GM10248 (cell line): ENCODE results near the gene SUN3.
"Not testable (repeated sequence)": the region's sequence is repeated elsewhere in the genome, so short reads cannot be mapped to it uniquely, and the experiment has no call there.

Experiments used
- CTCF ChIA-PET: fragments of 300-600 bp; sonication (Branson Sonifier 250); formaldehyde crosslinking; extraction: SDS; loops from one replicate; lab custom pipeline; 2021; ENCODE audit warnings: antibody characterized with exemption; lab: Yijun Ruan, JAX
- POLR2A ChIA-PET: fragments of 350-650 bp; sonication (Branson Sonifier 250); formaldehyde crosslinking; extraction: SDS; loops from one replicate; lab custom pipeline; 2020; ENCODE audit warnings: antibody characterized with exemption; lab: Yijun Ruan, JAX
- DNase-seq: peaks from one replicate; pipeline ENCODE4 v3.0.0; 2012; ENCODE audit errors: extremely low spot score
- CTCF ChIP-seq: IDR thresholded peaks from 2 replicates; pipeline ENCODE4 v1.5.1; 2012; ENCODE audit warnings: mild to moderate bottlenecking, low read depth; ENCODE audit errors: extremely low read depth, missing control alignments, control extremely low read depth

Gene SUN3

DNA sequence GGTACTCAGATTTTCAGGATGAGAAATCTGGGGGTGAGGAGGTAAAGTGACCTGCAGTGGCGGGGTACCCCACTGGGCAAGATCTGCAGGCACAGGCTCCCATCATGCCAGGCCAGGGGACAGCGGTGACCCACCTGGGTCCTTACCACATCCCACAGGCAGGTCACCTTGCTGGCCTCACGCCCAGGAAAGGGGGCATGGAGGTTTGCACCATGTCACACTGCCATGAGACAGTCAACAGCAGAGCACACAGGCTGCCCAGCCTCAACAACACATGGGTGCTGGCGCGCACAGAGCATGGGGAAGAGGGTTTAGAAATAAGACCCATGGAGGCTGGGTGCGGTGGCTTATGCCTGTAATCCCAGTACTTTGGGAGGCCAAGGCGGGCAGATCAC, 81.6 kb downstream of the SUN3 start:
- no peak for DNase-seq
- CTCF ChIA-PET: interaction anchor here (1.2 to 9.6 kb wide), 8 partner anchors 9 to 681 kb away, joined by 3 to 187 read pairs (median 13); no protein-coding TSS in a partner anchor
- POLR2A ChIA-PET: no interaction called here
- no peak for TF ChIP-seq CTCF

- ChIA-PET POLR2A (interaction anchor here (0.5 kb wide), 1 partner anchor 16 kb away, joined by 3 read pairs; no protein-coding TSS in a partner anchor), CTCF (interaction anchor here (2.4 to 9.6 kb wide), 6 partner anchors 9 to 210 kb away, joined by 8 to 187 read pairs (median 24); partner anchors contain the start of gene UPP1)
- no peak for DNase-seq
- no peak for TF ChIP-seq CTCF
Measured at GRCh38 chr7:47946581-47947354, 82.1 kb downstream of the SUN3 start.

DNA sequence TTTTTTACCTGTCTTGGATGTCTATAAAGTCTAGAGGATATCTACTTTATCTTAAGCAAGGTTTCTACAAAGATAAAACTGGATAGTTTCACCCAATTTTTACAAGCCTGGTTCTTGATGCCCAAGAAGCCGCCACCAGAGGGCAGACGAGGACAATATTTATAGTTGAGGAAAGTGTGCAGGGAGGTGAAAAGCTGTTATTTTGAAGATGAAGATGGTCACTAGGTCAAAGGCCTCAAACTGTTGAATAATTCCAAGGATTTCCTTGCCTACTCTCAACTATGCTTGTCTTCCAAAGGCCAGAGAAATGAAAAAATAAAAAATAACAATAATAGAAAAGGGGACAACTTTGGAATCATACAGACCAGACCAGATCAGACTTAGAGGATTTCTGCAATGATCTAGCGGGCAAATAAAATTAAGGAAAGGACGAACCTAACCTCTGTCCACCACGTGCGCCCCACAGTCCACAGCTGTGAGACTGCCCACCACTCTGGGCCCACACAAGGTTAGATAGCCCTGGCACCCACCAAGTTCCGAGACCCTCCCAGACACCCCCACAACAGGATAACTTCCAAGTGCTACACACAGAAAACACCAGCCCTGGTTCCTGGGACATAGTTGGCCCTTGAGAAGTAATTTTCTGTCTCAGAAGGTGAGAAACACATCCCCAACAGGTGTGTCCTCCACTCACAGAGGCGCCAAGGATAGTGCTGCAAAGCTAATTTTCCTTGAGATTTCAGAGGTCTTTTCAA, 83.5 kb downstream of the SUN3 start:
- POLR2A ChIA-PET: interaction anchor here (0.6 kb wide), 1 partner anchor 22 kb away, joined by 5 read pairs; no protein-coding TSS in a partner anchor
- DNase-seq: peak; percentile 59
- CTCF ChIA-PET: interaction anchor here (0.6 to 9.6 kb wide), 43 partner anchors 9 to 679 kb away, joined by 3 to 187 read pairs (median 6); partner anchors contain the start of gene UPP1
- TF ChIP-seq CTCF: peak; percentile 86

GRCh38 chr7:47944536-47945260, 84.2 kb downstream of the SUN3 start:
- POLR2A ChIA-PET: interaction anchor here (0.6 kb wide), 1 partner anchor 23 kb away, joined by 5 read pairs; no protein-coding TSS in a partner anchor
- peak; percentile 16 for TF ChIP-seq CTCF
- CTCF ChIA-PET: interaction anchor here (0.7 to 9.6 kb wide), 42 partner anchors 8 to 1920 kb away, joined by 3 to 187 read pairs (median 6); partner anchors contain the start of gene UPP1
- DNase-seq: no peak

DNA sequence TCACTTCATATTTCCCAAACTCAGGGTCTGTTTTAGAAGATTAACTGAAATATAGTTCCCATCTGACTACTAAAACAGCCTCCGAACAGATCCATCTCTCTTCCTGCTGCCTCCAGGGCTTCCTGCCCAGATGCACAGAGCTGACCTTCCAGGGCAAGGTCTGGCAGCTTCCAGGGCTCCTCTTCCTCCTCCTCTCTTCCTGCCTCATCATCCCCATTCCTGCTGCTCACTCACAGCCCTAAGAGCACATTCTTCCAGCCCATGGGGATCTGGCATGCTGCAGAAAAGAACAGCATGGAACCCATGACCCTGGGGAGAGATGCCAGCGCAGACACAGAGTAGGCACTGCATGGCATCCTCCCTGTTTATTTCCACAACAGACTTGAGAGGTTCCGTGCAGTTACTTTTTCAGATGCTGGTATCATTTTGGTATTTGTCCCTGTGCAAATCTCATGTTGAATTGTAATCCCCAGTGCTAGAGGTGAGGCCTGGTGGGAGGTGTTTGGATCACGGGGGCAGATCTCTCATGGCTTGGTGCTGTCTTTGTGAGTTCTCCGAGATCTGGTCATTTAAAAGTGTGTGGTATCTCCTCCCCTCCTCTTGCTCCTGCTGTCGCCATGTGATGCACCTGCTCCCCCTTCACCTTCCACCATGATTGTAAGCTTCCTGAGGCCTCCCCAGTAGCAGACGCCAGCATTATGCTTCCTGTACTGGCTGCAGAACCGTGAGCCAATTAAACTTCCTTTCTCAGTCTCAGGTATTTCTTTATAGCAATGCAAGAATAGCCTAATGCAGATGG, 85.0 kb downstream of the SUN3 start:
- DNase-seq: no peak
- TF ChIP-seq CTCF: no peak
- POLR2A ChIA-PET: no interaction called here
- CTCF ChIA-PET: interaction anchor here (1.0 to 9.6 kb wide), 22 partner anchors 10 to 1921 kb away, joined by 3 to 187 read pairs (median 12); no protein-coding TSS in a partner anchor

GRCh38 chr7:47942651-47943050, 86.3 kb downstream of the SUN3 start:
- CTCF ChIA-PET: interaction anchor here (2.1 to 9.6 kb wide), 5 partner anchors 12 to 167 kb away, joined by 14 to 187 read pairs (median 37); no protein-coding TSS in a partner anchor
- DNase-seq, POLR2A ChIA-PET: not testable (repeated sequence)
